ENCODE measurements around the gene TRPM5.

Gene TRPM5

GRCh38 chr11:2458321-2458720, 14.0 kb upstream of the TRPM5 start:
- no peak for DNase-seq (ENCODE audit: low read depth in 2 of 2)

- DNase-seq (ENCODE audit: low read depth in 2 of 2): no peak
Observed at GRCh38 chr11:2453436-2453835, 9.1 kb upstream of the TRPM5 start.

- DNase-seq (ENCODE audit: low read depth in 2 of 2): no peak
Observed at GRCh38 chr11:2452321-2453012, 8.2 kb upstream of the TRPM5 start.

- DNase-seq (ENCODE audit: low read depth in 2 of 2): no peak
Observed at GRCh38 chr11:2451916-2452315, 7.6 kb upstream of the TRPM5 start.

GRCh38 chr11:2451336-2451735, 7.0 kb upstream of the TRPM5 start:
- DNase-seq (ENCODE audit: low read depth in 2 of 2): no peak

- no peak for DNase-seq (ENCODE audit: low read depth in 2 of 2)
Observed at GRCh38 chr11:2450321-2451041, 6.2 kb upstream of the TRPM5 start.

- DNase-seq (ENCODE audit: low read depth in 2 of 2): no peak
Observed at GRCh38 chr11:2449548-2450320, 5.4 kb upstream of the TRPM5 start.

- DNase-seq (ENCODE audit: low read depth in 2 of 2): no peak
Observed at GRCh38 chr11:2448661-2449547, 4.6 kb upstream of the TRPM5 start.

- DNase-seq (ENCODE audit: low read depth in 2 of 2): no peak
Observed at GRCh38 chr11:2447951-2448650, 3.8 kb upstream of the TRPM5 start.

GRCh38 chr11:2447253-2447950, 3.1 kb upstream of the TRPM5 start:
- no peak for DNase-seq (ENCODE audit: low read depth in 2 of 2)

- DNase-seq (ENCODE audit: low read depth in 2 of 2): no peak
Observed at GRCh38 chr11:2446590-2447252, 2.4 kb upstream of the TRPM5 start.

GRCh38 chr11:2445746-2446551, 1.6 kb upstream of the TRPM5 start:
- no peak for DNase-seq (ENCODE audit: low read depth in 2 of 2)

- peak in 1 of 2 donors; percentile 16 for DNase-seq (ENCODE audit: low read depth in 2 of 2)
Observed at GRCh38 chr11:2444821-2445745, 769 bp upstream of the TRPM5 start, which contains the start of gene KCNQ1. Gene KCNQ1, plus strand, starts transcription at chr11:2445008. Its CDS starts 91 bp downstream, at chr11:2445099.

- no peak for DNase-seq (ENCODE audit: low read depth in 2 of 2)
Observed at GRCh38 chr11:2443406-2443805, 908 bp downstream of the TRPM5 start.

- no peak for DNase-seq (ENCODE audit: low read depth in 2 of 2)
Observed at GRCh38 chr11:2442589-2442988, 1.7 kb downstream of the TRPM5 start.

GRCh38 chr11:2441171-2441570, 3.1 kb downstream of the TRPM5 start:
- DNase-seq (ENCODE audit: low read depth in 2 of 2): no peak

- DNase-seq (ENCODE audit: low read depth in 2 of 2): no peak
Observed at GRCh38 chr11:2440646-2441045, 3.7 kb downstream of the TRPM5 start.

GRCh38 chr11:2439820-2440219, 4.5 kb downstream of the TRPM5 start:
- DNase-seq (ENCODE audit: low read depth in 2 of 2): no peak
